Right lobe of liver (tissue), 4 donors: ENCODE results near the gene AIMP2.

Source experiments
- POLR2A ChIP-seq: fragments of 450-650 bp; IDR thresholded peaks from one replicate; pipeline ENCODE4 v1.6.1; 2017; ENCODE audit warnings: antibody characterized with exemption, mild to moderate bottlenecking
- TF ChIP-seq, protein P1 (sequence below), 4 donors: fragments of 200-600 bp in 3 of 4; fragments of 450-650 bp in 1 of 4; IDR thresholded peaks; one replicate each; pipeline versions ENCODE4 v1.5.1 to v1.8.0; 2016 to 2022; ENCODE audit warnings: antibody characterized with exemption in 4 of 4, mild to moderate bottlenecking in 2 of 4
- donor health status: DM: no; HTN: no; CAD: no.
- donor health status: DM: no; HTN: no; CAD: no.
- donor health status: DM: no; HTN: yes; CAD: no.

DNA sequence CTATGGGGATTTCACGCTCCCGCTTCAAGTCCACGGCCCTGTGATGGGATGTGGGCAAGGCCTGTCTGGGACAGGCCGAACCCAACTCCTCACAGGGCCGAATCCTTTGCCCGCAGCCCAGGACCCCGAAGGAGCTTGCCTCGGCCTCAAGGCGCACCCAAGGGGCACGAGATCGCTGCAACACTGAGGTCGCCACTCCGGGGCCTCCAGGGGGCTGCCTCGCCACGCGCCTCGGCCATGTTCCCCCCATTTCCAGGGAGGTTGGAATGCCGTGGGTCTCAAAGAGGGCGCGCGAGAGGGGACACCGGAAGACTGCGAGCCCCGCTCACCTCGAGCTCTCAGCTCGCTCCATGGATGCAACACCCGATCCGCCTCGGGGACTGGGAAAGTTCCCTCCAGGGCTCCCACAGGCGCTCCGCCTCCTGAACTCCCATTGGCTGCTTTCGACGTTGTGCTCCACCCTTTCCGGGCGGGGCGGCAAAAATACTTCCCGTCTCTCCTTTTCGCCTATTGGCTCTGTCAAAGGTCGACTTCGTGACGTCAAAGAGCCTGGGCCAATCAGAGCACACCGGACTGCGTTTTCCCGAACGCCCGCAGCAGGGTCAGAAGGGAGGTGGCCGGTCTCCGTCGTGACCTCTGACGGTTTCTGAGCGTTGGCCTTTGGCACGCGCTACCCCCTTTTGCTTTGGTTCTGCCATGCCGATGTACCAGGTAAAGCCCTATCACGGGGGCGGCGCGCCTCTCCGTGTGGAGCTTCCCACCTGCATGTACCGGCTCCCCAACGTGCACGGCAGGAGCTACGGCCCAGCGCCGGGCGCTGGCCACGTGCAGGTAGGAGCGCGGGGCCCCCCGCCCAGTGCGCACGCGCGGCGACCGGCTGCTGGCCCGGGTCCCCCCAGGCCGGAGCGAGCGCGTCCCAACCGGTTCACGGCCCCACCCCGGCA, at the start of gene AIMP2, which contains the start of gene PMS2:
- TF ChIP-seq, protein P1, sequence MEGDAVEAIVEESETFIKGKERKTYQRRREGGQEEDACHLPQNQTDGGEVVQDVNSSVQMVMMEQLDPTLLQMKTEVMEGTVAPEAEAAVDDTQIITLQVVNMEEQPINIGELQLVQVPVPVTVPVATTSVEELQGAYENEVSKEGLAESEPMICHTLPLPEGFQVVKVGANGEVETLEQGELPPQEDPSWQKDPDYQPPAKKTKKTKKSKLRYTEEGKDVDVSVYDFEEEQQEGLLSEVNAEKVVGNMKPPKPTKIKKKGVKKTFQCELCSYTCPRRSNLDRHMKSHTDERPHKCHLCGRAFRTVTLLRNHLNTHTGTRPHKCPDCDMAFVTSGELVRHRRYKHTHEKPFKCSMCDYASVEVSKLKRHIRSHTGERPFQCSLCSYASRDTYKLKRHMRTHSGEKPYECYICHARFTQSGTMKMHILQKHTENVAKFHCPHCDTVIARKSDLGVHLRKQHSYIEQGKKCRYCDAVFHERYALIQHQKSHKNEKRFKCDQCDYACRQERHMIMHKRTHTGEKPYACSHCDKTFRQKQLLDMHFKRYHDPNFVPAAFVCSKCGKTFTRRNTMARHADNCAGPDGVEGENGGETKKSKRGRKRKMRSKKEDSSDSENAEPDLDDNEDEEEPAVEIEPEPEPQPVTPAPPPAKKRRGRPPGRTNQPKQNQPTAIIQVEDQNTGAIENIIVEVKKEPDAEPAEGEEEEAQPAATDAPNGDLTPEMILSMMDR (IDR thresholded peaks at IDR 0.05) = no peak
- TF ChIP-seq POLR2A = peak; percentile 80
